GM20000 (cell line): ENCODE measurements around the gene ERCC6L2.

Source experiments
- DNase-seq: peaks from one replicate; pipeline ENCODE4 v3.0.0; 2012; ENCODE audit warnings: low spot score
- TF ChIP-seq, protein P1 (sequence below): IDR thresholded peaks from 2 replicates; pipeline ENCODE4 v1.5.1; 2012; ENCODE audit warnings: mild to moderate bottlenecking, control low read depth; ENCODE audit errors: extremely low read depth, missing control alignments

The ERCC6L2 gene

DNA sequence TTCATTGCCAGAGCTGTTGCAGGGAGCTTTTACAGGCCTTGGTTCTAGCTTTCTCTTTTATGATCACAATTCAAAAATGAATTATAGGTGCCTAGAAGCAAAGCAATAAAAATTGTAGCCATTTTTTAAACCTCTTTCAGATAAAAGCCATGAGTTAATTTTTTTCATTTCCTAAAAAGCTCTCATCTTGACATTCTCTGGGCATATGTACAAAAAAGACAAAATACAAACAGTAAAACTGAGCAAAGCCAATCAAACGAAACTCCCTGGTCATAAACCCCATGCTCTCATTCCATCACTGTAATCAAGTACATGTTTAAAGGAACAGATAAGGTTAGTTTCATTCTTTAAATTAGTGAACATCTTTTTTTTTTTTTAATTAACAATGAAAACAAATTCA, 101.9 kb downstream of the ERCC6L2 start:
- TF ChIP-seq, protein P1, sequence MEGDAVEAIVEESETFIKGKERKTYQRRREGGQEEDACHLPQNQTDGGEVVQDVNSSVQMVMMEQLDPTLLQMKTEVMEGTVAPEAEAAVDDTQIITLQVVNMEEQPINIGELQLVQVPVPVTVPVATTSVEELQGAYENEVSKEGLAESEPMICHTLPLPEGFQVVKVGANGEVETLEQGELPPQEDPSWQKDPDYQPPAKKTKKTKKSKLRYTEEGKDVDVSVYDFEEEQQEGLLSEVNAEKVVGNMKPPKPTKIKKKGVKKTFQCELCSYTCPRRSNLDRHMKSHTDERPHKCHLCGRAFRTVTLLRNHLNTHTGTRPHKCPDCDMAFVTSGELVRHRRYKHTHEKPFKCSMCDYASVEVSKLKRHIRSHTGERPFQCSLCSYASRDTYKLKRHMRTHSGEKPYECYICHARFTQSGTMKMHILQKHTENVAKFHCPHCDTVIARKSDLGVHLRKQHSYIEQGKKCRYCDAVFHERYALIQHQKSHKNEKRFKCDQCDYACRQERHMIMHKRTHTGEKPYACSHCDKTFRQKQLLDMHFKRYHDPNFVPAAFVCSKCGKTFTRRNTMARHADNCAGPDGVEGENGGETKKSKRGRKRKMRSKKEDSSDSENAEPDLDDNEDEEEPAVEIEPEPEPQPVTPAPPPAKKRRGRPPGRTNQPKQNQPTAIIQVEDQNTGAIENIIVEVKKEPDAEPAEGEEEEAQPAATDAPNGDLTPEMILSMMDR: no peak
- DNase-seq: no peak

DNA sequence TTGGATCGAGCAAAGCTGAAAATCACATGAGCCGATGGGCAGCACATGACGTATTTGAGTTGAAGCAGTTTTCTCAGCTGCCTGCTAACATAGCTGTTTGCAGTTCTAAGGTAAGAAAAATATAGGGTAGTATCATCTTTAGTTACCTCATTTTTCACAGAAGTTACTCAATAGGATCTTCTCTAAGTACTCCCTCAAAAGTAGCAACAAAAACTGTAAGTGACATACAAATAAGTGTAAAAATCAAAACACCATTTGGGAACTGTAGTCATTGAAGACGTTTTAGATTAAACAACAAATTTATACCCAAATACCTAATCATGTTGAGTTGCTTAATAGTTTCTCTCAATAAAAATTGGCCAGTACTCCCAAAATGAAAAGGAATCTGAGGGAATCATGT, 102.6 kb downstream of the ERCC6L2 start:
- TF ChIP-seq, protein P1: no peak
- no peak for DNase-seq

DNA sequence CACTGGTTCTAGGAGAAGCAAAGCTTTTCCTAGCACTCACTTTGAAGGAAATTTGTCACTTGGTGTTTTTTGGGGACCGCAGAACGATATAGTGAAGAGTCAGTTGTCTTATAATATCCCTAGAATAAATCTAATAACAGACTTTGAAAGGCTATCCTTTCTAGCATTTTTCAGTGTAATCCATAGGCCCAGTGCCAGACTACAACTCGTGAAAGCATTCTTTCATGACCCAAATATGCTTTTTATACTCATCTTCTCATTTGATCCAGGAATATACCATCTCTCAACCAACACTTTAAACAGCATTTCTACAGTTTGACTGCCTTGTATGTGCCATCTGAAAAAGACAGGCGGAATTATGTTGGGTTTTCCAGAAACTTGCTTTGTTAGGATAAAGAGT, 104.0 kb downstream of the ERCC6L2 start:
- DNase-seq: no peak
- TF ChIP-seq, protein P1: no peak

DNA sequence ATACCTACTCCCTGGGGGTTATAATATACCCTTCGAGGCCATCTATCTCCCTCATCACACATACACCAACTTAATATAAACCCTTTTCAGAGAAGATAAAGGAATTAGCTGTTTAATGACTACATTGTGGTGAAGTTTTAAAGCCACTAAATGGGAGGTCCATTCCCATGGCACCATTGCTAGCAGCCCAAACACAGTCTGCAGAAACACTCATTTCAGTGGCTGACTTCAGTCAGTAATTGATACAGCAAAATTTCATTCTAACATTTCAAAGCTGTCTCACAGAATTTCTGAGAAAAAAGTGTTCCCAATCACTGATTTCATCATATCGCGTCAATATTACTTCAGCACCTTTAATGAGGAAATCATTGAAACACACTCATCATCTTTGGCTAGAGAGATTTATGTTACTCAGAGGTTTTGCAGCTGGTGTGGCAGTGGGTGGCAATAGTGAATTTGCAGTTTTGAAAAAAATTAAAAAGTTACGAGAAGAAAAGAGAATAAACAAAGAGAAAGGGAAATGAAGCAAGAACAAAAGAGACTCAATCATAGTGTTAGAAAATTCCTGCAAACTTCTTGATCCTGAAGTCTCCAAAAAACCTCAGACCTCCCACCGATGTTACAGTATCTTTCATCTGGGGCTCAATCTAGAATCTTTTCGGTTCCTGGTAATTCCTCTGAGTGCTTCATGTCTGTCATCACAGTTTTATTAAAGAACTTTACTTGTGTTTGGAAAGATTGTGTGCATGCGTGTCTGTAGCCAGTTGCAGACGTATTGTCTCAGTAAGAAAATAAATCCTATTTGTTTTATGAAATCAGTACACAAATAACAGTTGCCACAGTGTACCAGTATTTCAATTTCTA, 105.0 kb downstream of the ERCC6L2 start:
- no peak for DNase-seq
- TF ChIP-seq, protein P1: no peak

DNA sequence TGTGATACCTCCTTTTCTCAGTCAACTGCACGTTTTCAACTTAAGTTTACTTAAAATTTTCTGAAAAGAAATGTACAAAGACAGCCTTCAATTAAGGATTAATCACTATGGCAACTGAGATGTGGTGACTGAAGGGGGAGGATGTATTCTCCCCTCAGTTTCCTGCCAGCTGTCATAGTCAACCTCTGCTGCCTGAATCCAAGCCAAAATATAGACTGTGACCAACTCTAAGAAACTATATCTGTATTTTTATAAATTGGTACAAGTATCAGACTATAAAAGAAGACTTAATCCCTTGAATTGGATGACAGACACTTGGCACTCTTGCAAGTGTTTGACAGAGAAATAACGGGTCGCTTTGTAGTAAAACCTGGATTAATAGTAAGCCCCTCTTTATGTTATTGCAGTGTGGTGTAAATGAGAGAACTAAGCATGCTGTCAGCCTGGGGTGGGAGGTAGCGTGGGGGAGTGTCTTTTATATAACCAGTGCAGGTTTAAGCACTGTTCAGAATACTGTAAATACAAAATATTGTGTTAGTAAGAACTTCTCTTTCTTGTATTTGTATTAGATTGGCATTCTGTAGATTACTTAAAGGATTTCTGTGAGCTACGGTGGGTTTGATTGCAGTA, 106.4 kb downstream of the ERCC6L2 start:
- TF ChIP-seq, protein P1: no peak
- DNase-seq: no peak

DNA sequence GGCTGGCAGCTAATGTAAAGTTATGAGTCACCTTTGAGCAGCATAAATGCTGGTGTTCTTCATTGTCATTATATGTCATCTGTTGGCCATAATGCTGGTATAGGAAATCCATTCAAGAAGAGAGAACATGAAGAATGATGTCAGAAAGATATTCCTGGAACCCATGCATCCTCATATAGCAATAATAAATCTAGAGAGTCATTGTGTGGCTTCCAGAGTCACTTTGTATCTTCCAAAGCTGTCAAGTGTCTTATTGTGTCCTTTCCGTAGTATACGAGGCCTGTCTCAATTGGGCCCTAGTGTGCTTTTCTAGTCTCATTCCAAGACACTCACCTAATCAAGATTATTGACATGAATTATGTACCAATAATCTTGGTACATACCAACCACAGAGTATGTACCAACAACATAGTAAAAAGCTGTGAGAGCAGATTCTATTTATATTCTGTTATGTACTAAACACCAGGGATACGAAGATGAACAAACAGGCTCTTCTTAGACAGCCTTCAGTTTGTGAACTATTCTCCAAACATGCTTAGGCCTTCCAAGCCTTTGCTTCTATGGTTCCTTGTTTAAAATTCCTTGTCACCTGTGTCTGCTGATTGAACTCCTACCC, 110.1 kb downstream of the ERCC6L2 start:
- TF ChIP-seq, protein P1: no peak
- DNase-seq: no peak

DNA sequence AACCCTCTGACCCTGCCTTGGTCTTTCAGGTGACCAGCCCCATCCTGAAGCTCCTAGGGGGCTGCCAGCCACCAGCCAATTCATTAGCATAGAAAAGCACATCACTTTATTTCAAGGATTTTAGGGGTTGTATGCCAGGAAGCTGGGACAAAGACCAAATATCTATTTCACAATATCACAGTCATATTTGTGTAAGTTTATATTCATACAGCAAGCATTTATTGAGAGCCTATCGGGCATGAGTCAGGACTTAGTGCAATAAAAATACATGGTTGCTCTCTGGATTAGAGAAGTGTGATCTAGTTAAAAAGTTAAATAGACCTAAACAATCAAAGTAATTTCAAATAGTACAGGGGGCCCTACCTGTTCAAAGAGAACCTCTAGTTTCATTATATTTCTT, 113.8 kb downstream of the ERCC6L2 start:
- TF ChIP-seq, protein P1: no peak
- no peak for DNase-seq
